ENCODE data around the gene ZFPM1.
A peak's percentile ranks its signal among the peaks of the same experiment; 100 is the strongest.

ZFPM1 gene

DNA sequence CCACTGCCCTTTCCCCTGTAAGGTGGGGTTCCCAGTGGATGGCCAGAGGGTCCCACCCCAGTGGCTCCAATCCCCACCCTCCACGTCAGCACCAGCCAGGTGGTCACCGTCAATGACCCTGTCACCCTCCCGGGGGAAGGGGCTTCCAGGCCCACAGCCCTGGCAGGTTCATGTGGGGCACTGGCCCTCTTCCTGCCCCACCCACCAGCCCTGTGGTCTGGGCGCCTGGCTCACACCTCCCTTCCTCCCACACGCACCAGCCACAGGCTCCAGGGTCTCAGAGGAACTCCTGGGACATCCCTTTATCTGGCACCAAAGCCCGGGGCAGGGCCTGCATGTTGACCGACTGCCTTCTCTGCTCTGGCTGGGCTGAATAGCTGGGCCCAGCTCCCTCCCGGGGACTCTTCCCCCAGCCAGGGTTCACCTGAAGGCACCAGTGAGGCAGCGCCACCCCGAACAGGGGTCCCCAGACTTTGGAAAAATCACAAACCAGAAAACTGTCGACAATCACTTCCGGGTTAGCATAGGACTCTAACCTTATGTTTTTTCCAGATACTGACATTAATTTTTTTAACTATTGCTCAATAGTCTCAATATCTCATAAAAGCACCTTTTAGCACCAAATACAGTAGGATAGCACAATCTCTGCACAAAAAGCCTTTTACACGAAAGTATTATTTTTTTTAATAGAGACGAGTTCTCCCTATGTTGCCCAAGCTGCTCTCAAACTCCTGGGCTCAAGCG, 95.2 kb downstream of the ZFPM1 start:
- no peak for DNase-seq

- no peak for DNase-seq
Measured at GRCh38 chr16:88548985-88549384, 95.9 kb downstream of the ZFPM1 start.

- DNase-seq: no peak
Measured at GRCh38 chr16:88549671-88550245, 96.7 kb downstream of the ZFPM1 start.

DNA sequence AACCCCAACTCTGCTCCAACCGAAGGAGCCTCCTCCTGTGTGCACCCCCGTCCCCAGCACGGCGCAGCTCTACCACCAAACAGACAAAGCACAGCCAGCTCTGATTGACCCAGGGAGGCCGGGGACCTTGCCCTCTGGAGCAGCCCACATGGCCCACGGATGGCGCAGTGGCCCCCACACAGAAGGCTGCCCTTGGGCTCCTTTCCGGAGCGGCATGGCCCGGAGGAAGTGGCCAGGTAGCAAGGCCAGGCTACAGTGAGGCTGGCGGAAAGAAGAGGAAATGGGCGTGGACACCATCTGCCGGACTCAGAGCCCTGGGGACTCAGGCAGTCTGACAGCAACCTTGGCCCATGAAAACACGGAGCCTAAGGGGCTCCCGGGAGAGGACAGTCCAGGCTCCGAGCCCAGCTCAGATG, 97.2 kb downstream of the ZFPM1 start:
- no peak for DNase-seq

GRCh38 chr16:88552166-88552565, 99.1 kb downstream of the ZFPM1 start:
- DNase-seq: no peak

DNA sequence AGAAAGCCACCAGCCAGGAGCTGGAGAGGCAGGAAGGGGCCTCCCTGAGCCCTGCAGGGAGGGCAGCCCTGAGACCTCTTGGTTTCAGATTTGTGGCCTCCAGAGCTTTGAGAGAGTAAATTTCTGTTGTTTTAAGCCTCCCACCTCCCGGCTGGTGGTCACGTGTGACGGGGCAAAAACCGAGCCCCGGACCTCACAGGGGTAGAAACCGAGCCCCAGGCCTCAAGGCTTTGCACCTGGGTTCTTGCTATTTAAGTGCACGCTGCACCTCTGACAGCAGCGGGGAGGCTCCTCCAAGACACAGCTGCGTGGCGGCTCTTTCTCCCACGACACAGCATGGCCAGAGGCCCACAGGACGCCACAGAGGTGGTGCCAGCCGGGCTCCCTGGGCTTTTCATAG, 99.7 kb downstream of the ZFPM1 start:
- no peak for DNase-seq

GRCh38 chr16:88553739-88554138, 100.7 kb downstream of the ZFPM1 start:
- DNase-seq: no peak

DNA sequence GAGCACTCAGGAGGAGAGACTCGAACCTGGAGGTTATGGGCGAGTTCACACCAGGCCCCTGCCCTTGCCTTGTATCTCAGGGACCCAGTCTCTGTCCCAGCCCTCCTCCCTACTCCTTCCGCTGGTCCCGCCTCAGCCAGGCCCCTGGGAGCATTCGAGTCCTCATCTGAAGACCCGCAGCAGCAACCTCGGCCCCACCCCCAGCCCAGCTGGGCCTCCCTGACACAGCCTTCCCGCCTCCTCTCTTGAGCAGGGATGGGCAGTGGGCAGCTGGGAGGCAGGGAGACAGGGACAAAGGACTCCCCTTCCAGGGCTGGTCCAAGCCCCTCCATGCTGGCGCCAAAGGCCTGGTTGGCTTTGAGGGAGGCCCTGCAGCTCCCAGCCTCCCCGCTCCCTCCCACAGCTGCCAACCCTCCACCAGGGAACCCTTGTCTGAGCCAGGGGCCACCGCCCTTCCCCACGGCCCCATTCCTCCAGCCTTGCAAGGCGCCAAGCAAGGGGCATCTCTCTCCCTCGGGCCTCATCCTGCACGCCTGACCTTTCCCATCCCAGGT, 101.7 kb downstream of the ZFPM1 start:
- DNase-seq: no peak

DNA sequence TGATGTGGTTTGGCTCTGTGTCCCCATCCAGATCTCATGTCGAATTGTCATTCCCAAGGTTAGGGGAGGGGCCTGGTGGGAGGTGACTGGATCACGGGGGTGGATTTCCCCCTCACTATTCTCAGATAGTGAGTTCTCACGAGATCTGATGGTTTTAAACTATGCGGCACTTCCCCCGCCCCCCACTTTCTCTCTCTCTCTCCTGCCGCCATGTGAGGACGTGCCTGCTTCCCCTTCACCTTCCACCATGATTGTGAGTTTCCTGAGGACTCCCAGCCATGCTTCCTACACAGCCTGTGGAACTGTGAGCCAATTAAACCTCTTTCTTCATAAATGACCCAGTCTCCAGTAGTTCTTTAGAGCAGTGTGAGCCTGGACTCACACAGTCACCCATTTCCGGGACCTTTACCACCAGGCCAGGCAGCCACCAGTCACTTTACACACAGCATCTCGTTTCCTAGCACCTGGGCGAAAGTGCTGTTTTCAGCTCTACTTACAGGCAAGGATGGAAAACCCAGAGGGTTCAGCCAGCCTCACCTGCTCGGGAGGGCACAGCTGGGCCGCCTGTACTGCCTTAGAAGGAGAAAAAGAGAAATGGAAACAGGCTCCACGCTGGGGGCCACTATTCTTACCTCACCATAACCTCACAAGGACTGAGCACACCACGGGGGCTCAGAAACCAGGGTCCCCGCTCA, 103.4 kb downstream of the ZFPM1 start:
- no peak for DNase-seq

- DNase-seq: no peak
Measured at GRCh38 chr16:88558457-88559442, 105.7 kb downstream of the ZFPM1 start.

GRCh38 chr16:88560714-88561484, 107.8 kb downstream of the ZFPM1 start:
- no peak for DNase-seq

DNA sequence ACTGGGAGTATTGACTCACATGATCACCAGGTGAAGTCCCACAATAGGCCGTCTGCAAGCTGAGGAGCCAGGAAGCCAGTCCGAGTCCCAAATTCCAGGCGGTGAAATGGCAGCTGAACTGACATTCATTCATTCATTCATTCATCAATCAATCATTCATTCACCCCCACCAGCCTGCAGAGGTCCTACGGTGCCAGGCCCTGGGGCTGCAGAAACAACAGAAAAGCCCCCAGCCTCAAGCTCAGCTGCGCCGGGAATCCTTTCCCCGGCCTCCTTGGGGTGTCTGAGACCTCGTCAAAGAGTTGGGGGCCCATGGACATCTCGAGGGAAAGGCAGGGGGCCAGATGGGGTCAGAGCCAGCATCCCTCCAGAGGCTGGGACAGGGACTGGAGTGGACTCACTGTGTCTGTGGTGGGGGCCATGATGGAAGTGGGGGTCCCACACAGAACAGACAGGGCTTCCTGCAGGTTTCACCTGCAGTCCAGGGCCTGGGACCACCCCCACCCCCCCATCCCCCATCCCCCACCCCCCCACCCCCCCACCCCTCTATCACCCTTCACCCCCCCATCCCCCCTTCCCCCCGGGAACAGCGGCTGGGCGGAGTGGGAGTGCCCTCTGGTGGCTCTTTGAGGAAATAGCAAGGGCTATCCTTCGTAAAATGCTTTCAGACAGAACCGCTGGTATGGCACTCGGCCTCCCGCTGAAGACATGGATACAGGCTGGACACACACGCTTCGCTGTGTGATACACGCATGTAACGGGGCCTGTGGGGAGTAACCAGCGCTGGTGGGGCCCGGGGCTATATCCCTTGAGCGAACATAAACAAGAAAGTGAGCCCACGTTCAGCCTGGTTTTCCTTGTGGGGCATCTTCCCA, 108.6 kb downstream of the ZFPM1 start:
- peak; percentile 57 for DNase-seq

DNA sequence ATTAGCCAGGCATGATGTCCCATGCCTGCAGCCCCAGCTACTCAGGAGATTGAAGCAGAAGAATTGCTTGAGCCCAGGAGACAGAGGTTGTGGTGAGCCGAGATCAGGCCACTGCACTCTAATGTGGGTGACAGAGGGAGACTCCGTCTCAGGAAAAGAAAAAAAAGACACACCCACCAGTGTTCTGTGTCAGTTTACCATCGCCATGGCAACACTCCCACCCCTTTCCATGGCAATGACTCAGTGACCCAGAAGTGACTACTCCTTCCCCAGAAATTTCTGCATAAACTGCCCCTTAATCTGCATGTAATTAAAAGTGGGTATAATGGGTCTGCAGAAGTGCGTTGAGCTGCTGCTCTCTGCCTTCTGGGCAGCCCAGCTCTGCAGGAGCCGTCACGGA, 113.1 kb downstream of the ZFPM1 start:
- DNase-seq: peak; percentile 65

- no peak for DNase-seq
Measured at GRCh38 chr16:88568710-88569613, 115.9 kb downstream of the ZFPM1 start.

GRCh38 chr16:88569614-88569984, 116.5 kb downstream of the ZFPM1 start:
- no peak for DNase-seq

DNA sequence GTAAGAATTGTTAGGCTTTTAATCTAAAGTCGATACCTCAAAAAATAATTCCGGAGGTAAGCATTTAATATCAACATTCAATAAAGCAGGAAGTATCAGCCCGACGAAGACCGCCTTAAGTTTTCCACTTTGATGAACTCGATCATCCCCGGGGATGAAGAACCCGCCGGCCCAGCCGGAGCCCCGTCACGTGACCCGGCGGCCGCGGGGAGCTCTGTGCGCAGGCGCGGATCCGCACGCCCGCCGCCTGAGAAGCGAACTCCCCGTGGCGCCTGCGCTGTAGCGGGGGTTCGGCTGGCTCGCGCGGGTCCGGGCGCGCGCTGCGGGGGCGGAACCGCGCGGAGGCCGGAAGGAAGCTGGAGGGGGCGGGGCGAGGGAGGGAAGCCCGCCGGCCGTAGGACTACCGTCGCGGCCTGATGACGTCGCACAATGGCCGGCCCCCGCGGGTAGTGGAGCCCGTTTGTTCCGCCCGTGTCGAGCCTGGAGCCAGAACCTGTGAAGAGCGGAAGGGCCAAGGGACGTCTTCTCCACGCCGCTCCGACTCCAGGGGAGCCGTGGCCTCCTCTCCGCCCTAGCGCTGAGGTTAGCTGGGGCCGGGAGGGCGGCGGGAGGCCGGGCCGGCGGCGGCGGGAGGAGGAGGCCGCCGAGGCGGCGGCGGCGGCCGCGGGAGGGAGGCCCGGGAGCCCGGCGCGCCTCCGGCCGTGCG, 117.1 kb downstream of the ZFPM1 start, which contains the start of gene ZC3H18:
ZC3H18 (plus strand) TSS at position 419 of the 706 bp plus-strand sequence. CDS start 6,721 bp downstream, outside the sequence.
- peak; percentile 98 for DNase-seq

DNA sequence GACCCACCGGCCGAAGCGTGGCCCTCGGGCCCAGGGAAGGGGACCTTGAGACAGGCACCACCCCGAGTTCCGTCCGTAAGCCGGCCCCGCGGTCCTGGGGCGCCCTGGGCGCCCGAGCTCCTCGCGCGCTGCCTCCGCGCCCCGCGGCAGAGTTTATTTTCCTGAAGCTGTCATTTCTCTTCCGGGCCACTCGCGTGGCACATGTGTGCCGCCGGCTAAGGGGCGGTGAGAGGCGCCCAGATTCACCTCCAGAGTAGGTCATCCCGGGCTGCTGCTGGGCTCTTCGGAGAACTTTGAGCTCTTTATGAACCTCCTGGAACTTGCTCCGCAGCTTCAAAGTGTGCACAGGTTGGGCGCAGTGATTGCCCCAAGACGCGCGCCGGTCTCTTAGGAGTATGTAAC, 117.6 kb downstream of the ZFPM1 start:
- peak; percentile 54 for DNase-seq

GRCh38 chr16:88575251-88575650, 122.2 kb downstream of the ZFPM1 start:
- no peak for DNase-seq

GRCh38 chr16:88576307-88576706, 123.2 kb downstream of the ZFPM1 start:
- no peak for DNase-seq

Data from activated naive CD4-positive, alpha-beta T cell treated with anti-CD3 and anti-CD28 coated beads, Interleukin-2, amount 50 U/mL, for 16 hours (primary cell).